ENCODE results near the gene ATP8B2.

ATP8B2 gene

DNA sequence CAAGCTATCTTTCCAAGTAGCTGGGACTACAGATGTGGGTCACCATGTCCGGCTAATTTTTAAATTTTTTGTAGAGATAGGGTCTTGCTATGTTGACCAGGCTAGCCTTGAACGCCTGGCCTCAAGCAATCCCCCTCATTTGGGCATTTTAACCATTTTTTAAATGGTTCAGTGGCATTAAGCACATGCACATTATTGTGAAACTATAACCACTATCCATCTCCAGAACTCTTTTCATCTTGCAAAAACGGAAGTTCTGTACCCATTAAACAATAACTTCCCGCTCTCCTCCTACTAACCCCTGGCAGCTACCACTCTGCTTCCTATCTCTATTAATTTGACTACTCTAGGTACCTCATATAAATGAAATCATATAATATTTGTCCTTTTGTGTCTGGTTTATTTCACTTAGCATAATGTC lies 75.1 kb downstream of the ATP8B2 start:
- no peak overlapping the region for H3K9ac ChIP-seq
- H3K27me3 ChIP-seq (ENCODE audit: insufficient read depth, low read depth), result no peaks in the 10 kb centered on the region
- no peak overlapping the region for H3K4me3 ChIP-seq (IDR thresholded peaks at IDR 0.05; ENCODE audit: insufficient read depth, low read depth, low read length)
- no peak overlapping the region for H3K27ac ChIP-seq
- TF ChIP-seq, protein P1, sequence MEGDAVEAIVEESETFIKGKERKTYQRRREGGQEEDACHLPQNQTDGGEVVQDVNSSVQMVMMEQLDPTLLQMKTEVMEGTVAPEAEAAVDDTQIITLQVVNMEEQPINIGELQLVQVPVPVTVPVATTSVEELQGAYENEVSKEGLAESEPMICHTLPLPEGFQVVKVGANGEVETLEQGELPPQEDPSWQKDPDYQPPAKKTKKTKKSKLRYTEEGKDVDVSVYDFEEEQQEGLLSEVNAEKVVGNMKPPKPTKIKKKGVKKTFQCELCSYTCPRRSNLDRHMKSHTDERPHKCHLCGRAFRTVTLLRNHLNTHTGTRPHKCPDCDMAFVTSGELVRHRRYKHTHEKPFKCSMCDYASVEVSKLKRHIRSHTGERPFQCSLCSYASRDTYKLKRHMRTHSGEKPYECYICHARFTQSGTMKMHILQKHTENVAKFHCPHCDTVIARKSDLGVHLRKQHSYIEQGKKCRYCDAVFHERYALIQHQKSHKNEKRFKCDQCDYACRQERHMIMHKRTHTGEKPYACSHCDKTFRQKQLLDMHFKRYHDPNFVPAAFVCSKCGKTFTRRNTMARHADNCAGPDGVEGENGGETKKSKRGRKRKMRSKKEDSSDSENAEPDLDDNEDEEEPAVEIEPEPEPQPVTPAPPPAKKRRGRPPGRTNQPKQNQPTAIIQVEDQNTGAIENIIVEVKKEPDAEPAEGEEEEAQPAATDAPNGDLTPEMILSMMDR (conservative IDR thresholded peaks at IDR 0.05; ENCODE audit: low read depth, low read length), result no peak
- no peak overlapping the region for H2AFZ ChIP-seq (ENCODE audit: low read depth)
- no peak overlapping the region for H3K4me2 ChIP-seq
- H3K79me2 ChIP-seq (ENCODE audit: insufficient read depth, low read depth), result no peaks in the 10 kb centered on the region
- no peaks in the 10 kb centered on the region for H4K20me1 ChIP-seq (ENCODE audit: insufficient read depth)
- peaks cover 70% of the 10 kb centered on the region for H3K4me1 ChIP-seq (ENCODE audit: low read depth, poor library complexity, severe bottlenecking)
- no peaks in the 10 kb centered on the region for H3K36me3 ChIP-seq (ENCODE audit: insufficient read depth)
